HG02623 (cell line): Measurements from ENCODE around the gene CSF2.
"Not testable (repeated sequence)": the region's sequence is repeated elsewhere in the genome, so short reads cannot be mapped to it uniquely, and the experiment has no call there.

Experiments used
- ATAC-seq: cut with Tn5 transposase; IDR thresholded peaks from one replicate; pipeline ENCODE4 v1.9.1; 2021; ENCODE audit warnings: moderate library complexity; ENCODE audit not compliant: unreplicated experiment

CSF2 gene

GRCh38 chr5:132105688-132106087 lies 32.1 kb downstream of the CSF2 start:
- no peak for ATAC-seq

GRCh38 chr5:132108495-132108894 lies 34.9 kb downstream of the CSF2 start:
- not testable (repeated sequence) for ATAC-seq

- ATAC-seq = not testable (repeated sequence)
Measured at GRCh38 chr5:132108957-132109356, 35.4 kb downstream of the CSF2 start.

- no peak for ATAC-seq
Measured at GRCh38 chr5:132109494-132110053, 36.0 kb downstream of the CSF2 start.

- no peak for ATAC-seq
Measured at GRCh38 chr5:132110195-132110594, 36.6 kb downstream of the CSF2 start.

GRCh38 chr5:132110930-132111329 lies 37.3 kb downstream of the CSF2 start:
- no peak for ATAC-seq

- ATAC-seq = no peak
Measured at GRCh38 chr5:132112111-132112510, 38.5 kb downstream of the CSF2 start.

- no peak for ATAC-seq
Measured at GRCh38 chr5:132114150-132115121, 40.8 kb downstream of the CSF2 start.

GRCh38 chr5:132115375-132115774 lies 41.8 kb downstream of the CSF2 start:
- no peak for ATAC-seq

- ATAC-seq = no peak
Measured at GRCh38 chr5:132116072-132116471, 42.5 kb downstream of the CSF2 start.

- ATAC-seq = not testable (repeated sequence)
Measured at GRCh38 chr5:132116909-132117489, 43.4 kb downstream of the CSF2 start.

GRCh38 chr5:132120717-132121116 lies 47.1 kb downstream of the CSF2 start:
- not testable (repeated sequence) for ATAC-seq

- not testable (repeated sequence) for ATAC-seq
Measured at GRCh38 chr5:132122971-132123370, 49.4 kb downstream of the CSF2 start.

- ATAC-seq = not testable (repeated sequence)
Measured at GRCh38 chr5:132123578-132123977, 50.0 kb downstream of the CSF2 start.
